Measurements from ENCODE around the gene MPHOSPH9. TPM values are rescaled to one million over a fixed set of nuclear protein-coding genes. Genes with fewer than 3 reads are reported as not detected.

Gene MPHOSPH9
- total RNA-seq, 1 experiment from 2014 or later, result 60.5 TPM

GRCh38 chr12:123120452-123121166 lies 112.3 kb downstream of the MPHOSPH9 start:
- no peak overlapping the region for H3K18ac ChIP-seq (ENCODE audit: insufficient read length, low read depth, low read length)
- no peak overlapping the region for H2BK12ac ChIP-seq (ENCODE audit: insufficient read length, low read depth, low read length)
- H2AK5ac ChIP-seq (ENCODE audit: insufficient read length, low read length), result no peak overlapping the region
- Mint-ChIP-seq H3K4me1 (peaks cover 8 to 15% of the 10 kb centered on the region in 2 experiments), H3K36me3 (ENCODE audit: insufficient read depth in 1 of 3, low read depth in 3 of 3) (no peaks in the 10 kb centered on the region), H3K9me3 (no peaks in the 10 kb centered on the region), H3K4me3 (no peak overlapping the region), H3K27me3 (ENCODE audit: low read depth) (peaks cover 70% of the 10 kb centered on the region), H3K27ac (peak overlapping the region in 1 of 3 experiments; percentile 69; a peak in 1 of 7 replicates)
- no peak overlapping the region for H2BK5ac ChIP-seq (ENCODE audit: insufficient read length, low read length)
- no peaks in the 10 kb centered on the region; the same call in 1 of the 2 replicates for H3K27me3 ChIP-seq (ENCODE audit: insufficient read depth, low read length)
- H3K9me3 ChIP-seq (ENCODE audit: control insufficient read depth, low read depth, low read length), result no peaks in the 10 kb centered on the region
- no peaks in the 10 kb centered on the region for H4K20me1 ChIP-seq (ENCODE audit: control insufficient read depth, insufficient read depth, insufficient read length)
- no peak overlapping the region for H3K4ac ChIP-seq (ENCODE audit: low read depth, low read length)
- no peak overlapping the region for H3T11ph ChIP-seq (ENCODE audit: low read length)
- no CpG with 5 or more reads among the region's 3 CpGs for WGBS (ENCODE audit: extremely low coverage, insufficient read length, low lambda C conversion rate)
- no peak overlapping the region for H3K4me2 ChIP-seq (ENCODE audit: insufficient read depth, insufficient read length, low read length)
- H3K79me1 ChIP-seq (ENCODE audit: insufficient read depth, low read depth, low read length, poor library complexity, severe bottlenecking), result no peaks in the 10 kb centered on the region
- no peak overlapping the region for H3K56ac ChIP-seq (ENCODE audit: insufficient read length, low read depth, low read length)
- DNase-seq, result no peak
- H2BK15ac ChIP-seq (ENCODE audit: low read depth, low read length), result no peak overlapping the region
- H2BK120ac ChIP-seq (ENCODE audit: low read depth, low read length, poor library complexity, severe bottlenecking), result no peak overlapping the region
- no peak overlapping the region for H3K23ac ChIP-seq (ENCODE audit: insufficient read length, low read depth, low read length)
- H4K8ac ChIP-seq (replicated peaks; ENCODE audit: insufficient read length, low read depth, low read length), result no peak overlapping the region
- no peak overlapping the region for H2BK20ac ChIP-seq (ENCODE audit: low read depth, low read length, poor library complexity, severe bottlenecking)
- TF ChIP-seq, protein P1, sequence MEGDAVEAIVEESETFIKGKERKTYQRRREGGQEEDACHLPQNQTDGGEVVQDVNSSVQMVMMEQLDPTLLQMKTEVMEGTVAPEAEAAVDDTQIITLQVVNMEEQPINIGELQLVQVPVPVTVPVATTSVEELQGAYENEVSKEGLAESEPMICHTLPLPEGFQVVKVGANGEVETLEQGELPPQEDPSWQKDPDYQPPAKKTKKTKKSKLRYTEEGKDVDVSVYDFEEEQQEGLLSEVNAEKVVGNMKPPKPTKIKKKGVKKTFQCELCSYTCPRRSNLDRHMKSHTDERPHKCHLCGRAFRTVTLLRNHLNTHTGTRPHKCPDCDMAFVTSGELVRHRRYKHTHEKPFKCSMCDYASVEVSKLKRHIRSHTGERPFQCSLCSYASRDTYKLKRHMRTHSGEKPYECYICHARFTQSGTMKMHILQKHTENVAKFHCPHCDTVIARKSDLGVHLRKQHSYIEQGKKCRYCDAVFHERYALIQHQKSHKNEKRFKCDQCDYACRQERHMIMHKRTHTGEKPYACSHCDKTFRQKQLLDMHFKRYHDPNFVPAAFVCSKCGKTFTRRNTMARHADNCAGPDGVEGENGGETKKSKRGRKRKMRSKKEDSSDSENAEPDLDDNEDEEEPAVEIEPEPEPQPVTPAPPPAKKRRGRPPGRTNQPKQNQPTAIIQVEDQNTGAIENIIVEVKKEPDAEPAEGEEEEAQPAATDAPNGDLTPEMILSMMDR (conservative IDR thresholded peaks at IDR 0.05), result no peak
- no peaks in the 10 kb centered on the region for H3K79me2 ChIP-seq (ENCODE audit: insufficient read depth, low read length)
- H3K27ac ChIP-seq (ENCODE audit: insufficient read length, low read depth, low read length), result no peak overlapping the region
- no peak overlapping the region for H3K14ac ChIP-seq (ENCODE audit: insufficient read depth, low read length)
- H4K5ac ChIP-seq (ENCODE audit: insufficient read length, low read depth, low read length), result no peak overlapping the region
- H3K23me2 ChIP-seq (ENCODE audit: insufficient read length, low read depth, low read length, poor library complexity, severe bottlenecking), result no peaks in the 10 kb centered on the region
- H2AFZ ChIP-seq (ENCODE audit: low read length), result no peak overlapping the region
- H3K4me1 ChIP-seq (ENCODE audit: insufficient read depth, low read length), result no peaks in the 10 kb centered on the region
- no peak overlapping the region for H4K91ac ChIP-seq (ENCODE audit: insufficient read length, low read depth, low read length)
- H3K9ac ChIP-seq (ENCODE audit: extremely low read depth, insufficient read length, low read length), result no peak overlapping the region
